CD4-positive, alpha-beta T cell (primary cell): ENCODE measurements around the gene STK32B. TPM values are rescaled to one million over a fixed set of nuclear protein-coding genes. Genes with fewer than 3 reads are reported as not detected.
"Not testable (repeated sequence)": the region's sequence is repeated elsewhere in the genome, so short reads cannot be mapped to it uniquely, and the experiment has no call there.

ENCODE experiments used
- ATAC-seq: fragments of 200-7000 bp; cut with Tn5 transposase; one replicate; pipeline ENCODE4 v1.10.0; 2022; ENCODE audit warnings: mild to moderate bottlenecking; ENCODE audit not compliant: poor library complexity
- CTCF ChIA-PET: fragments of 350-600 bp; sonication (Branson Sonifier 250); formaldehyde crosslinking; loops from one replicate; lab custom pipeline; 2021; ENCODE audit warnings: antibody characterized with exemption, inconsistent platforms; lab: Charles Lee
- POLR2A ChIA-PET: fragments of 350-600 bp; sonication (Branson Sonifier 250); formaldehyde crosslinking; loops from one replicate; lab custom pipeline; 2021; ENCODE audit warnings: antibody characterized with exemption, inconsistent platforms; lab: Charles Lee
- DNase-seq, 14 experiments: peaks; one replicate each; pipeline ENCODE4 v3.0.0-alpha.2; 2013 to 2020; ENCODE audit warnings: mixed read lengths in 2 of 14
- H3K27ac ChIP-seq, 2 donors: one replicate each; pipeline versions ENCODE4 v1.5.1 to v1.7.0; 2013; ENCODE audit warnings: low read length in 2 of 2, low read depth in 1 of 2, mild to moderate bottlenecking in 1 of 2
- H3K27me3 ChIP-seq, 2 experiments: 1 replicate in 1 of 2; 2 replicates in 1 of 2; pipeline versions ENCODE4 v1.6.1 to v1.7.0; 2013; ENCODE audit warnings: low read length in 2 of 2, control low read depth in 1 of 2, mild to moderate bottlenecking in 1 of 2, moderate library complexity in 1 of 2; ENCODE audit not compliant: insufficient read depth in 2 of 2, control insufficient read depth in 1 of 2
- H3K36me3 ChIP-seq: one replicate; pipeline ENCODE4 v1.6.1; 2013; ENCODE audit warnings: low read length, control low read depth; ENCODE audit not compliant: insufficient read depth
- H3K4me1 ChIP-seq: one replicate; pipeline ENCODE4 v1.6.1; 2013; ENCODE audit warnings: low read length, control low read depth; ENCODE audit not compliant: insufficient read depth
- H3K4me3 ChIP-seq: one replicate; pipeline ENCODE4 v1.5.1; 2013; ENCODE audit warnings: mild to moderate bottlenecking, low read length, moderate library complexity
- H3K9me3 ChIP-seq, 2 experiments: 1 replicate in 1 of 2; 2 replicates in 1 of 2; pipeline versions ENCODE4 v1.6.1 to v1.7.0; 2013; ENCODE audit warnings: low read length in 2 of 2, mild to moderate bottlenecking in 2 of 2, control low read depth in 1 of 2, moderate library complexity in 1 of 2; ENCODE audit not compliant: control insufficient read depth in 1 of 2, insufficient read depth in 1 of 2
- H3K27ac Mint-ChIP-seq: one replicate; pipeline ENCODE4 v1.8.0; 2020; ENCODE audit warnings: mixed read lengths
- H3K27me3 Mint-ChIP-seq: one replicate; pipeline ENCODE4 v1.8.0; 2021; ENCODE audit warnings: mixed read lengths
- H3K36me3 Mint-ChIP-seq: one replicate; pipeline ENCODE4 v1.8.0; 2021; ENCODE audit warnings: low read depth, mixed read lengths
- H3K4me1 Mint-ChIP-seq: one replicate; pipeline ENCODE4 v1.8.0; 2021; ENCODE audit warnings: low read depth, mixed read lengths
- H3K4me3 Mint-ChIP-seq: one replicate; pipeline ENCODE4 v1.8.0; 2020; ENCODE audit warnings: mild to moderate bottlenecking, mixed read lengths
- H3K9me3 Mint-ChIP-seq: one replicate; pipeline ENCODE4 v1.8.0; 2020; ENCODE audit warnings: mixed read lengths
- CTCF ChIP-seq: fragments of 200-600 bp; IDR thresholded peaks from one replicate; pipeline ENCODE4 v1.8.0; 2022; ENCODE audit warnings: antibody characterized with exemption, mild to moderate bottlenecking
- intact Hi-C, 2 experiments: fragments of 100-400 bp; cut with DNase I in 1 of 2; cut with micrococcal nuclease in 1 of 2; formaldehyde crosslinking; loops; one replicate each; pipeline versions ENCODE4 v1.15.1 to v1.9.0; 2023 to 2025; cut with DNase I, micrococcal nuclease
- total RNA-seq, 174 experiments: library from RNA in 2 of 174; stranded (reverse) in 2 of 174; gene quantifications; one replicate each; pipeline ENCODE4 v1.2.3 and lab custom pipeline; 2021 to 2026

STK32B gene
- total RNA-seq, 2 experiments from 2014 or later = not detected

- POLR2A ChIA-PET = no interaction called here
- no peak for ATAC-seq
- Histone ChIP-seq H3K27ac (no peak overlapping the region), H3K36me3 (no peaks in the 10 kb centered on the region), H3K4me1 (no peaks in the 10 kb centered on the region), H3K27me3 (no peaks in the 10 kb centered on the region), H3K4me3 (no peak overlapping the region), H3K9me3 (no peaks in the 10 kb centered on the region)
- intact Hi-C loops = no loop called here
- Mint-ChIP-seq H3K36me3 (no peaks in the 10 kb centered on the region), H3K4me1 (no peaks in the 10 kb centered on the region), H3K27me3 (no peaks in the 10 kb centered on the region), H3K9me3 (no peaks in the 10 kb centered on the region), H3K4me3 (no peak overlapping the region), H3K27ac (no peak overlapping the region)
- no peak for DNase-seq
- CTCF ChIA-PET = no interaction called here
- TF ChIP-seq CTCF = no peak
Observed at GRCh38 chr4:5284517-5284916, 233.2 kb downstream of the STK32B start.

- ATAC-seq (no peak), DNase-seq (no peak)
- no peak overlapping the region for H3K4me3 ChIP-seq
- H3K27me3 ChIP-seq = no peaks in the 10 kb centered on the region
- no peak overlapping the region for H3K27ac Mint-ChIP-seq
- H3K27ac ChIP-seq = no peak overlapping the region
- peaks cover 2% of the 10 kb centered on the region for H3K9me3 Mint-ChIP-seq
- POLR2A ChIA-PET = no interaction called here
- no peaks in the 10 kb centered on the region for H3K4me1 ChIP-seq
- H3K4me1 Mint-ChIP-seq = no peaks in the 10 kb centered on the region
- no peaks in the 10 kb centered on the region for H3K36me3 Mint-ChIP-seq
- H3K27me3 Mint-ChIP-seq = no peaks in the 10 kb centered on the region
- CTCF ChIA-PET = no interaction called here
- intact Hi-C loops = no loop called here
- no peaks in the 10 kb centered on the region for H3K9me3 ChIP-seq
- TF ChIP-seq CTCF = no peak
- H3K36me3 ChIP-seq = no peaks in the 10 kb centered on the region
- H3K4me3 Mint-ChIP-seq = no peak overlapping the region
Observed at GRCh38 chr4:5292101-5292500, 240.8 kb downstream of the STK32B start.

GRCh38 chr4:5298000-5298787 is 246.9 kb downstream of the STK32B start:
- H3K36me3 ChIP-seq, H3K9me3 Mint-ChIP-seq, CTCF ChIA-PET, H3K4me3 Mint-ChIP-seq, H3K27me3 Mint-ChIP-seq, H3K27ac ChIP-seq, H3K36me3 Mint-ChIP-seq, intact Hi-C loops, DNase-seq, H3K27ac Mint-ChIP-seq, H3K4me3 ChIP-seq, H3K27me3 ChIP-seq, ATAC-seq, H3K4me1 ChIP-seq, POLR2A ChIA-PET, H3K4me1 Mint-ChIP-seq: not testable (repeated sequence)
- H3K9me3 ChIP-seq = peaks cover 0 to 10% of the 10 kb centered on the region in 2 experiments

DNA sequence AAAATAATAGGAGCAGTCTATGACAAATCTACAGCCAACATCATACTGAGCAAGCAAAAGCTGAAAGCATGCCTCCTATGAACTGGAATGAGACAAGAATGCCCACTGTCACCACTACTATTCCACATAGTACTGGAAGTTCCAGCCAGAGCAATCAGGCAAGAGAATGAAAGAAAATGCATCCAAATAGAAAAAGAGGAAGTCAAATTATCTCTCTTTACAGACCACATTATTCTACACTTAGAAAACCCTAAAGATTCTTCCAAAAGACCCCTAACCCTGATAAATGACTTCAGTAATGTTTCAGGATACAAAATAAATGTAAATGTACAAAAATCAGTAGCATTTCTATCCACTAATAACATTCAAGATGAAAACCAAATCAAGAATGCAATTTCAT is 249.0 kb downstream of the STK32B start:
- Histone ChIP-seq H3K4me1 (no peaks in the 10 kb centered on the region), H3K36me3 (no peaks in the 10 kb centered on the region), H3K27ac (no peak overlapping the region), H3K27me3 (peaks cover 0 to 3% of the 10 kb centered on the region in 2 experiments), H3K4me3 (no peak overlapping the region), H3K9me3 (peaks cover 0 to 10% of the 10 kb centered on the region in 2 experiments)
- DNase-seq (no peak), ATAC-seq (no peak)
- no peaks in the 10 kb centered on the region for H3K4me1 Mint-ChIP-seq
- intact Hi-C loops = no loop called here
- H3K27ac Mint-ChIP-seq = no peak overlapping the region
- H3K9me3 Mint-ChIP-seq = peaks cover 2% of the 10 kb centered on the region
- TF ChIP-seq CTCF = no peak
- POLR2A ChIA-PET = no interaction called here
- no peak overlapping the region for H3K4me3 Mint-ChIP-seq
- no peaks in the 10 kb centered on the region for H3K27me3 Mint-ChIP-seq
- no peaks in the 10 kb centered on the region for H3K36me3 Mint-ChIP-seq
- CTCF ChIA-PET = no interaction called here
